GM12872 (cell line): ENCODE results near the gene FBXO28.

Experiments
- CTCF ChIP-seq: IDR thresholded peaks from 3 replicates; pipeline ENCODE4 v1.5.1; 2011; ENCODE audit warnings: low read depth, mild to moderate bottlenecking, low read length, moderate library complexity; ENCODE audit not compliant: insufficient read depth

FBXO28 gene

GRCh38 chr1:224189561-224189960, 75.7 kb downstream of the FBXO28 start:
- TF ChIP-seq CTCF: no peak

- no peak for TF ChIP-seq CTCF
Observed at GRCh38 chr1:224192082-224192788, 78.3 kb downstream of the FBXO28 start.

- no peak for TF ChIP-seq CTCF
Observed at GRCh38 chr1:224193319-224193966, 79.5 kb downstream of the FBXO28 start.

- no peak for TF ChIP-seq CTCF
Observed at GRCh38 chr1:224196813-224197600, 83.1 kb downstream of the FBXO28 start.

GRCh38 chr1:224198572-224198971, 84.7 kb downstream of the FBXO28 start:
- no peak for TF ChIP-seq CTCF

GRCh38 chr1:224199679-224200078, 85.8 kb downstream of the FBXO28 start:
- TF ChIP-seq CTCF: no peak

GRCh38 chr1:224201383-224201782, 87.5 kb downstream of the FBXO28 start:
- no peak for TF ChIP-seq CTCF
